ENCODE data around the gene COL5A2.

DNA sequence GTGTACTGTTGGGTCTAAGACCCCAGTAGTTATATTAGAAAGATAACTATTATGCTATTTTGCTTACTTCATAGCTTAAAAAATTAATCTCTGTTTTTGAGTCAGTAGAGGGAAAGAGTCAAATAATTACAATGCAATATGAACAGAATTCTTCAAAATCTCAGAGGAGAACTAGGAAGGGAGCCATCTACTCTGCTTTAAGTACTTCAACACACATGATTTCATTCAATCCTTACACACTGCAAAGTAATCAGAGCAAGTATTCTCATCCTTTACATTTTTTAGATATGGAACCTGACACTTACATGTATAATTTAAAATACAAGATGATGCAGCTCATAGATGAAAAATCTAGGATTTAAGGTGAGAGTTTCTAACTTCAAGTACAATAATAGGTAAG lies 27.7 kb downstream of the COL5A2 start:
- TF ChIP-seq, protein P1, sequence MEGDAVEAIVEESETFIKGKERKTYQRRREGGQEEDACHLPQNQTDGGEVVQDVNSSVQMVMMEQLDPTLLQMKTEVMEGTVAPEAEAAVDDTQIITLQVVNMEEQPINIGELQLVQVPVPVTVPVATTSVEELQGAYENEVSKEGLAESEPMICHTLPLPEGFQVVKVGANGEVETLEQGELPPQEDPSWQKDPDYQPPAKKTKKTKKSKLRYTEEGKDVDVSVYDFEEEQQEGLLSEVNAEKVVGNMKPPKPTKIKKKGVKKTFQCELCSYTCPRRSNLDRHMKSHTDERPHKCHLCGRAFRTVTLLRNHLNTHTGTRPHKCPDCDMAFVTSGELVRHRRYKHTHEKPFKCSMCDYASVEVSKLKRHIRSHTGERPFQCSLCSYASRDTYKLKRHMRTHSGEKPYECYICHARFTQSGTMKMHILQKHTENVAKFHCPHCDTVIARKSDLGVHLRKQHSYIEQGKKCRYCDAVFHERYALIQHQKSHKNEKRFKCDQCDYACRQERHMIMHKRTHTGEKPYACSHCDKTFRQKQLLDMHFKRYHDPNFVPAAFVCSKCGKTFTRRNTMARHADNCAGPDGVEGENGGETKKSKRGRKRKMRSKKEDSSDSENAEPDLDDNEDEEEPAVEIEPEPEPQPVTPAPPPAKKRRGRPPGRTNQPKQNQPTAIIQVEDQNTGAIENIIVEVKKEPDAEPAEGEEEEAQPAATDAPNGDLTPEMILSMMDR (IDR thresholded peaks at IDR 0.05): no peak
- TF ChIP-seq POLR2A (IDR thresholded peaks at IDR 0.05): no peak
- no peak for TF ChIP-seq EP300 (IDR thresholded peaks at IDR 0.05; ENCODE audit: low read depth)
